Measurements from ENCODE around the gene CNKSR1. TPM values are rescaled to one million over a fixed set of nuclear protein-coding genes. Genes with fewer than 3 reads are reported as not detected.

The CNKSR1 gene
- total and polyA plus RNA-seq, 2 of the 13 experiments (the other 11 are each of a cell fraction or from before 2014, with no cell fraction given): 3.4 to 8.9 TPM

GRCh38 chr1:26177182-26177684 is at the start of gene CNKSR1 (continued):
- TF ChIP-seq, protein P1, sequence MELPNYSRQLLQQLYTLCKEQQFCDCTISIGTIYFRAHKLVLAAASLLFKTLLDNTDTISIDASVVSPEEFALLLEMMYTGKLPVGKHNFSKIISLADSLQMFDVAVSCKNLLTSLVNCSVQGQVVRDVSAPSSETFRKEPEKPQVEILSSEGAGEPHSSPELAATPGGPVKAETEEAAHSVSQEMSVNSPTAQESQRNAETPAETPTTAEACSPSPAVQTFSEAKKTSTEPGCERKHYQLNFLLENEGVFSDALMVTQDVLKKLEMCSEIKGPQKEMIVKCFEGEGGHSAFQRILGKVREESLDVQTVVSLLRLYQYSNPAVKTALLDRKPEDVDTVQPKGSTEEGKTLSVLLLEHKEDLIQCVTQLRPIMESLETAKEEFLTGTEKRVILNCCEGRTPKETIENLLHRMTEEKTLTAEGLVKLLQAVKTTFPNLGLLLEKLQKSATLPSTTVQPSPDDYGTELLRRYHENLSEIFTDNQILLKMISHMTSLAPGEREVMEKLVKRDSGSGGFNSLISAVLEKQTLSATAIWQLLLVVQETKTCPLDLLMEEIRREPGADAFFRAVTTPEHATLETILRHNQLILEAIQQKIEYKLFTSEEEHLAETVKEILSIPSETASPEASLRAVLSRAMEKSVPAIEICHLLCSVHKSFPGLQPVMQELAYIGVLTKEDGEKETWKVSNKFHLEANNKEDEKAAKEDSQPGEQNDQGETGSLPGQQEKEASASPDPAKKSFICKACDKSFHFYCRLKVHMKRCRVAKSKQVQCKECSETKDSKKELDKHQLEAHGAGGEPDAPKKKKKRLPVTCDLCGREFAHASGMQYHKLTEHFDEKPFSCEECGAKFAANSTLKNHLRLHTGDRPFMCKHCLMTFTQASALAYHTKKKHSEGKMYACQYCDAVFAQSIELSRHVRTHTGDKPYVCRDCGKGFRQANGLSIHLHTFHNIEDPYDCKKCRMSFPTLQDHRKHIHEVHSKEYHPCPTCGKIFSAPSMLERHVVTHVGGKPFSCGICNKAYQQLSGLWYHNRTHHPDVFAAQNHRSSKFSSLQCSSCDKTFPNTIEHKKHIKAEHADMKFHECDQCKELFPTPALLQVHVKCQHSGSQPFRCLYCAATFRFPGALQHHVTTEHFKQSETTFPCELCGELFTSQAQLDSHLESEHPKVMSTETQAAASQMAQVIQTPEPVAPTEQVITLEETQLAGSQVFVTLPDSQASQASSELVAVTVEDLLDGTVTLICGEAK (IDR thresholded peaks at IDR 0.05): no peak
- TF ChIP-seq, protein P1 (CRISPR knock-in tag; IDR thresholded peaks at IDR 0.05): peak; percentile 16; the same call in 1 of the 2 replicates
- peak; percentile 57; the same call in 1 of the 2 replicates for TF ChIP-seq ZNF777 (CRISPR knock-in tag; IDR thresholded peaks at IDR 0.05)
- TF ChIP-seq UBTF (CRISPR knock-in tag; IDR thresholded peaks at IDR 0.05): peak; percentile 34; the same call in 1 of the 2 replicates
- TF ChIP-seq FOSL2 (CRISPR knock-in tag; IDR thresholded peaks at IDR 0.05): peak; percentile 5; the same call in 1 of the 2 replicates
- no peak for TF ChIP-seq ZSCAN30 (CRISPR knock-in tag; IDR thresholded peaks at IDR 0.05)
- TF ChIP-seq, protein P2, sequence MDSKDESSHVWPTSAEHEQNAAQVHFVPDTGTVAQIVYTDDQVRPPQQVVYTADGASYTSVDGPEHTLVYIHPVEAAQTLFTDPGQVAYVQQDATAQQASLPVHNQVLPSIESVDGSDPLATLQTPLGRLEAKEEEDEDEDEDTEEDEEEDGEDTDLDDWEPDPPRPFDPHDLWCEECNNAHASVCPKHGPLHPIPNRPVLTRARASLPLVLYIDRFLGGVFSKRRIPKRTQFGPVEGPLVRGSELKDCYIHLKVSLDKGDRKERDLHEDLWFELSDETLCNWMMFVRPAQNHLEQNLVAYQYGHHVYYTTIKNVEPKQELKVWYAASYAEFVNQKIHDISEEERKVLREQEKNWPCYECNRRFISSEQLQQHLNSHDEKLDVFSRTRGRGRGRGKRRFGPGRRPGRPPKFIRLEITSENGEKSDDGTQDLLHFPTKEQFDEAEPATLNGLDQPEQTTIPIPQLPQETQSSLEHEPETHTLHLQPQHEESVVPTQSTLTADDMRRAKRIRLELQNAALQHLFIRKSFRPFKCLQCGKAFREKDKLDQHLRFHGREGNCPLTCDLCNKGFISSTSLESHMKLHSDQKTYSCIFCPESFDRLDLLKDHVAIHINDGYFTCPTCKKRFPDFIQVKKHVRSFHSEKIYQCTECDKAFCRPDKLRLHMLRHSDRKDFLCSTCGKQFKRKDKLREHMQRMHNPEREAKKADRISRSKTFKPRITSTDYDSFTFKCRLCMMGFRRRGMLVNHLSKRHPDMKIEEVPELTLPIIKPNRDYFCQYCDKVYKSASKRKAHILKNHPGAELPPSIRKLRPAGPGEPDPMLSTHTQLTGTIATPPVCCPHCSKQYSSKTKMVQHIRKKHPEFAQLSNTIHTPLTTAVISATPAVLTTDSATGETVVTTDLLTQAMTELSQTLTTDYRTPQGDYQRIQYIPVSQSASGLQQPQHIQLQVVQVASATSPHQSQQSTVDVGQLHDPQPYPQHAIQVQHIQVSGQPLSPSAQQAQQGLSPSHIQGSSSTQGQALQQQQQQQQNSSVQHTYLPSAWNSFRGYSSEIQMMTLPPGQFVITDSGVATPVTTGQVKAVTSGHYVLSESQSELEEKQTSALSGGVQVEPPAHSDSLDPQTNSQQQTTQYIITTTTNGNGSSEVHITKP (CRISPR knock-in tag; IDR thresholded peaks at IDR 0.05; ENCODE audit: low read depth): peak; percentile 58; the same call in 1 of the 2 replicates
- peak; percentile 50; the same call in 1 of the 2 replicates for TF ChIP-seq HIC2 (CRISPR knock-in tag; IDR thresholded peaks at IDR 0.05; ENCODE audit: low read depth)
- TF ChIP-seq SRY (CRISPR knock-in tag; IDR thresholded peaks at IDR 0.05): 0 out of 2 replicates have a peak, but pooled peaks have one; percentile 21
- TF ChIP-seq ZNF501 (CRISPR knock-in tag; IDR thresholded peaks at IDR 0.05): peak; percentile 65
- TF ChIP-seq SKI (IDR thresholded peaks at IDR 0.05; ENCODE audit: partially characterized antibody): no peak
- TF ChIP-seq ZNF816 (CRISPR knock-in tag; IDR thresholded peaks at IDR 0.05; ENCODE audit: borderline replicate concordance): no peak

Measured in HepG2 (cell line).